Upper lobe of left lung (tissue), 4 donors: ENCODE data around the gene FILIP1L.
A peak's percentile ranks its signal among the peaks of the same experiment; 100 is the strongest.

Source experiments
- POLR2A ChIP-seq, 4 donors: fragments of 450-650 bp; IDR thresholded peaks; one replicate each; pipeline ENCODE4 v1.5.1; 2016 to 2017; ENCODE audit warnings: antibody characterized with exemption in 4 of 4, mild to moderate bottlenecking in 2 of 4
- POLR2AphosphoS5 ChIP-seq, 2 donors: sonication (generic); formaldehyde crosslinking; IDR thresholded peaks; one replicate each; pipeline ENCODE4 v1.5.1; 2017; ENCODE audit warnings: antibody characterized with exemption in 2 of 2
- TF ChIP-seq, protein P1 (sequence below), 6 experiments: fragments of 450-650 bp in 4 of 6; fragments of 200-600 bp in 2 of 6; sonication (generic) in 2 of 6; IDR thresholded peaks; one replicate each; pipeline ENCODE4 v1.5.1; 2016 to 2019; ENCODE audit warnings: antibody characterized with exemption in 6 of 6

DNA sequence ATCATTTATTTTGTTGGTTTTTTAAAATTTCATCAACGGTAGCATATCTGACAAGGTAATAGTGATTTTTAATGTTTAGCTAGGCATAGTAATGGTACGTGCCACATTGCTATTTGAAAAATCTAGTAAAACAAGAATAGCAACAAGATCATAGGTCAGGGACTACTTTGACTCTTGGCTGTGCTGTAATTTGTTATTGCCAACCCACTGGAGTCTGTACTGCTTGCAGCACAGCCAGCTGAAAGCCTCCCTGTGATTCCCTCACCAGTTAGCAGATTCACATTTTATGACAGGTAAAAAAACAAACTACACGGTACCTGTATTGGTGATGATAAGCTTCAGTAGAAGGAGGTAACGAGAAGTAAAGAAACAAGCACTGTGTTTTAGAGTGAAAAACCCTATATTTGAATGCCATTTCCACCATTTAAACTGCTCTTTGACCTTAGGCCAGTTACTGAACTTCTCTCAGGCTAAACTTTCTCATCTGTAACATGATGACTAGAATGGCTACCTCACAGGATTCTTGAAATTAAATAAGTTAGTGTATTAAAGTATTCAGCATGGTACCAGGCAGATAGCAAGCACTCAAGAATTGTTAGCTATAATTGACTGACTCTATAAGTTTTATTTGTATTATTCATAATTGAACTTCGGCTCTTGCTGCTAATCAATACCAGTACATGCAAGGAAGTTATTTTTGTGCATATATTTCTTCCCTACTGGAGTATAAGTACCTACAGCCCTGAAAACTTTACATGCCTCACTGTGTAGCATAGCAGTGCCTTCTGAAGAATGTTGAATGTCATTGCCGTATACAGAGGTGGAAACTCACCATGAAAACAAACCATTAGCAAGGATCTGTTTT is 16.1 kb downstream of the FILIP1L start:
- TF ChIP-seq POLR2AphosphoS5 (IDR thresholded peaks at IDR 0.05), result no peak
- TF ChIP-seq, protein P1, sequence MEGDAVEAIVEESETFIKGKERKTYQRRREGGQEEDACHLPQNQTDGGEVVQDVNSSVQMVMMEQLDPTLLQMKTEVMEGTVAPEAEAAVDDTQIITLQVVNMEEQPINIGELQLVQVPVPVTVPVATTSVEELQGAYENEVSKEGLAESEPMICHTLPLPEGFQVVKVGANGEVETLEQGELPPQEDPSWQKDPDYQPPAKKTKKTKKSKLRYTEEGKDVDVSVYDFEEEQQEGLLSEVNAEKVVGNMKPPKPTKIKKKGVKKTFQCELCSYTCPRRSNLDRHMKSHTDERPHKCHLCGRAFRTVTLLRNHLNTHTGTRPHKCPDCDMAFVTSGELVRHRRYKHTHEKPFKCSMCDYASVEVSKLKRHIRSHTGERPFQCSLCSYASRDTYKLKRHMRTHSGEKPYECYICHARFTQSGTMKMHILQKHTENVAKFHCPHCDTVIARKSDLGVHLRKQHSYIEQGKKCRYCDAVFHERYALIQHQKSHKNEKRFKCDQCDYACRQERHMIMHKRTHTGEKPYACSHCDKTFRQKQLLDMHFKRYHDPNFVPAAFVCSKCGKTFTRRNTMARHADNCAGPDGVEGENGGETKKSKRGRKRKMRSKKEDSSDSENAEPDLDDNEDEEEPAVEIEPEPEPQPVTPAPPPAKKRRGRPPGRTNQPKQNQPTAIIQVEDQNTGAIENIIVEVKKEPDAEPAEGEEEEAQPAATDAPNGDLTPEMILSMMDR (IDR thresholded peaks at IDR 0.05), result no peak
- TF ChIP-seq POLR2A (IDR thresholded peaks at IDR 0.05), result peak in 1 of 4 donors; percentile 13
